GM12801 (cell line): ENCODE data around the gene HAUS7.

Experiments
- CTCF ChIP-seq: IDR thresholded peaks from one replicate; pipeline ENCODE4 v1.5.1; 2011; ENCODE audit warnings: control low read depth; ENCODE audit not compliant: insufficient read length; ENCODE audit errors: extremely low read depth

HAUS7 gene

DNA sequence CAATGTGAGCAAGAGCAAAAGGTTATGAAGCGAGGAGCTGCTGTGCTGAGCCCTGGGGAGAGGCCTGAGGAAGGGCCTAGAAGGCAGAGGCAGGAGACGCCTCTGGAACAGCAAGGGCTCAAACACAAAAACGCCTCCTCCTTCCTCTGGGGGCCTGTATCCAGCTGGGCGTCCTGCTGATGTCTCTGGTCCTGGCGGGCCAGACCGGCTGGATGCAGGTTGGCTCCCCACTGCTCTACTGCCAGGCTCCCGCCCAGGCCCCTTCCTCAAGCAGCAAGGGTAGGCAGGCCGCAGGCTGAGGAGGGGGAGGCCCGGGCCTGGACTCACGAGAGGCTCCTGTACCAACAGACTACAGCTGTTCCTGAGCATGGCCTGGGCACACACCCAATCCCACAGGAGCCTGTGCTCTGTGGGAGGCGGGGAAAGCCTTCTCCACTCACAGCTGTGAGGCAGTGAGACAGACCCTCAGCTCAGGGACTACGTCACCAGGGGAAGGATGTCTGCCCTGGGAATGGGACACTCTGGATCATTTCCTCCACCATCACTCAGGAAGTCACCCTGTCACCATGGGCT lies 2.3 kb downstream of the HAUS7 start:
- TF ChIP-seq CTCF, result no peak

DNA sequence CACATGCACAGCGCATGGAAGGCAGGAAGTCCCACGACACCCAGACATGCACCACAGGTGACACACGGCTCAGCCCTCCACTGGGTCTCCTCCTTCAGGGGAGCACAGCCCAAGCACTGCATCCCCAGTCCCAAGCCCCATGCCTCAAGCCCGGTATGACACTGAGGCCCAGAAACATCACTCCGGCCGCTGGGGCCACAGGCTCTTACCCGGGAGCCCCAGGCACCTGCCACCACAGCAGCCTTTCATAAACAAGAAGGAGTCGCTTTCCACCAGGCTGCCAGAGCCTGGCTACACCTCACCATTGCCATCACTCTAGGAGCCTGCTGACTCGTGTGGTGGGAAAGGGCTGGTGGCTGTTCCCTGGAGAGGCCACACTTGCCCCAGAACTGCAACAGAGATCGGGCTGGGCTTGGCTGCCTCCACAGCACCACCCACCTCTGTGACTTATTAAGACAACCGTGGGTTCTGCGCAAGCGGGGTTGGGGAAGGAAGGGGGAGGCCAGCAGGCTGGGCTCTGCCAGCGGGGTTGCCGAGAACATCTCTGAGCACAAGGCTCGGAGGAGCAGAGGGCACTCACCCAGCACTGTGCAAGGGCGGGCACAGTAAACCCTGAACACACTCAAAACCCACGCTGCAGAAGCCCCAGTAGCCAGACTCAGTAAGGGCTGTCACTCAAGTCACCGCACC lies 4.5 kb downstream of the HAUS7 start:
- no peak for TF ChIP-seq CTCF

DNA sequence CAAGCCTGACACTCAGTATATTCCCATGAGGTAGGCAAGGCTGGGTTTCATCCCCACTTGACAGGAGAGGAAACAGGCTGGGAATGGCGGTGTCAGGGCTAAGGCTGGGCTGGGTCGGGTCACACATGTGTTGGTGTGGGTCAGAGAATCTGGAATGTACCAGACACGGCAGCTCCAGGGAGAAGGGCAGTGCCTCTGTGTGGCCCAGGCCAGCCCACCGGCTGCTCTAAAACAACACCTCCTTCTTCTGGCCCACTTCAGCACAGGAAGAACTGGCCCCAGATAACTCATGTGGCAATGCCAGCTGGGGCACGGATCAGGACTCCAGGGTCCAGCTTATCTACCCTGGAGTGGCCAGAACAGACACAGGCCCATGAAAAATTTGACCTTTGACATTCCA lies 6.3 kb downstream of the HAUS7 start:
- TF ChIP-seq CTCF, result no peak

DNA sequence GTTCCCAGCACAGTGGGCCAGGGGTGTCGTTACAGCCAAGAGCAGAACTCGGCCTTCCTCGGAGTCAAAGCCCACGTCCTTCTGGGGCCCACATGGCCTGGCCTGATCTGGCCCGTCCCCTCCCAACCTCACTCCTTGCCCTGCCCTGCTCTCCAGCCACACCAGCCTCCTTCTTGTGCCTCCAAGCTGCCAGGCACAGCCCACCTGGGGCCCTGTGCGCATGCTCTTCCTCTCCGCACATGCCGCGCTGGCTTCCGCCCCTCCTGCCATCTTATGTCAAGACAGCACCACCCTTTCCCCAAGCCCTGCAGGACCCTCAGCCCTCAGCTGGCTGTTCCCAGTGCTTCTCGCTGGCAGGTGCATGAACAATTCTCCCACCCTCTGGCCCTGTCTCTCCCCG lies 6.8 kb downstream of the HAUS7 start:
- TF ChIP-seq CTCF, result no peak

DNA sequence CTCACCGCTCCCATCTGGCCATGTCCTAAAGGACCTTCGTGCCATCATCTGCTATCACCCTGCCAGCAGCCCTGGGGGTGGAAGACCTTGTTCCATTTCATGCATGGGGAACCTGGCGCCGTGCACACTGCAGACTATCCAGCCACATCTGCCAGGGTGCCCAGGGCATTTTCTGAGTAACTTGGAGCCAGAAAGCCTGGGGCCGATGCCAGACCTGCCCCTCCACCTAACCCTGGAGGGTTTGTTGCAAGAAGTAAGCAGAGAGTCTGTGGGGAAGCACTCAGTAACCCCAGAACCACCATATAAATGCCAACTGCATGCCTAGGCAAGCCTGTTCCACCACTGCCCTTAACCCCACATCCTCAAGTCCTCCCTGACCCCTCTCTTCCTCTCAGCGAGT lies 7.3 kb downstream of the HAUS7 start:
- TF ChIP-seq CTCF, result no peak

- no peak for TF ChIP-seq CTCF
These were observed 8.1 kb downstream of the HAUS7 start for GRCh38 chrX:153462291-153462690.

- no peak for TF ChIP-seq CTCF
These were observed 9.6 kb downstream of the HAUS7 start for GRCh38 chrX:153460826-153461225.
